ENCODE results near the gene IFITM1. TPM values are rescaled to one million over a fixed set of nuclear protein-coding genes. Genes with fewer than 3 reads are reported as not detected.
"Not testable (repeated sequence)": the region's sequence is repeated elsewhere in the genome, so short reads cannot be mapped to it uniquely, and the experiment has no call there.

The IFITM1 gene
- total and polyA plus RNA-seq, 2 of the 13 experiments (the other 11 are each of a cell fraction or from before 2014, with no cell fraction given) = 0.38 to 11.1 TPM

DNA sequence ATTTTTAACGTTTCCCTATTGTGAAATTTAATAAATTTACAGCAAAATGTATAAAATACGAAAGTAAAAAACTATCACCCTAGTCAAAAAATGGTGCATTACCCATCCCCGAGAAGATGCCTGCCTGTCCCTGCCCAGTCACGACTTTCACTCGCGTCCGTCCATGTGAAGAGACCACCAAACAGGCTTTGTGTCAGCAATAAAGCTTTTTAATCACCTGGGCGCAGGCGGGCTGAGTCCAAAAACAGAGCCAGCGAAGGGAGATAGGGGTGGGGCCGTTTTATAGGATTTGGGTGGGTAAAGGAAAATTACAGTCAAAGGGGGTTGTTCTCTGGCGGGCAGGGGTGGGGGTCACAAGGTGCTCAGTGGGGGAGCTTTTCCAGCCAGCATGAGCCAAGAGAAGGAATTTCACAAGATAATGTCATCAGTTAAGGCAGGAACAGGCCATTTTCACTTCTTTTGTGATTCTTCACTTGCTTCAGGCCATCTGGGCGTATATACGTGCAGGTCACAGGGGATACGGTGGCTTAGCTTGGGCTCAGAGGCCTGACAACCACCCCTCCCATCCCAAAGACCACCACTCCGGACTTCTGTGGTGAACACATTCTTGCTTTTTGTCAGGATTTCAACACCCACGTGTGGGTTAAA lies 19.9 kb downstream of the IFITM1 start:
- not testable (repeated sequence) for H3K79me2 ChIP-seq (ENCODE audit: insufficient read depth, low read length)

DNA sequence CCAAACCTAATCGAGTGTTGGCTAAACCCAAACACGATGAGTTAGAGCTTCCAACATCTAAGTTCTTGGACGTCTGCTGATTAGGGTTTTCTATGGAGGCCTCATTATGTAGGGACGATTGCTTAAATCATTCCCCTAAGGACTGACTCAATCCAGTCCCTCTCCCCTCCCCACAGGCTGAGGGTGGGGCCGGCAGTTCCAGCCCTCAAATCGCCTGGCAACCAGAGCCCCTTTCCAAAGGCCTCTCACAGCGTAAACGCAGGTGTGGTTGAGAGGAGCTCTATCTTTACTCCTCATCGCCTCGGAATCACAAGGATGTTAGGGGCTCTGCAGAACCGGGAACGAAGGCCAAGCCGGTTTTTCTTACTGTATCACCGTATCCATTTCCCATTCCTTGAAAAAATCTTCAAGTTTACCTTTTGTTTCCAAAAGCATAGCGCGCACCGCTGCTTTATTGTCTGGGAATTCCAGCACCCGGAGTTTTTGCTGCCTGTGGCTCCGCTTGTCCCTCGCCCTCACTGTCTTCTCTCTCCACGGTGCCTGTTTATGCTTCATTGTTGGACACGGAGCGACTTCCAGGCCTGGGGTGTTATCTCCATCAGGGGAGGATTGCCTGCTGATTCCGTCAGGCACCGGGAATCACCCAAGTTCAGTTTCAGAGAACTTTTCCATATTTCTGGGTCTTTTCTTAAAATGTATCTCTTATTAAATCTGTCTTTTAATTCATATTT lies 20.6 kb downstream of the IFITM1 start:
- H3K4me1 ChIP-seq (ENCODE audit: insufficient read depth, low read length) = peaks cover 34% of the 10 kb centered on the region
- H3K9ac ChIP-seq (ENCODE audit: insufficient read depth, low read depth, low read length) = no peak overlapping the region
- peak overlapping the region; percentile 78 for H2AFZ ChIP-seq (ENCODE audit: low read length)
- H3K4me2 ChIP-seq (ENCODE audit: low read depth, low read length) = no peak overlapping the region
- 64% methylated on average over 23 of the region's 25 CpGs for WGBS (ENCODE audit: low lambda C conversion rate)
- ATAC-seq (no peak), DNase-seq (ENCODE audit: low spot score) (no peak), FAIRE-seq (no peak)
- no peaks in the 10 kb centered on the region for H3K79me2 ChIP-seq (ENCODE audit: insufficient read depth, low read length)
- H3K27ac ChIP-seq (ENCODE audit: extremely low read length, insufficient read depth, low read length) = no peak overlapping the region
- intact Hi-C loops (cut with micrococcal nuclease; ENCODE audit: unreplicated experiment) (no loop called here), in situ Hi-C loops (cut with HindIII; ENCODE audit: extremely low pct_ligation_motif_present, low pct_unique_long_range_greater_than_20kb) (no loop called here)
- no peaks in the 10 kb centered on the region for H3K36me3 ChIP-seq (replicated peaks in 1 of 2; ENCODE audit: control insufficient read depth in 1 of 2, insufficient read depth in 2 of 2, low read length in 2 of 2)
- H3K27me3 ChIP-seq (ENCODE audit: control insufficient read depth in 1 of 2, insufficient read depth in 2 of 2, low read length in 2 of 2) = peaks cover 0 to 13% of the 10 kb centered on the region in 2 experiments; a peak in 3 of 5 replicates
- CTCF ChIA-PET (ENCODE audit: low intra/inter-chr PET ratio, low total read pairs) = no interaction called here
- POLR2A ChIA-PET = interaction anchor here (1.0 kb wide), 1 partner anchor 19 kb away, joined by 4 read pairs; no protein-coding TSS in a partner anchor
- no peak overlapping the region for H3K4me3 ChIP-seq (replicated peaks in 1 of 3; ENCODE audit: insufficient read depth in 1 of 3, low read depth in 2 of 3, low read length in 3 of 3)
- no TSS peak for BruUV-seq (replicated peaks)
- H3K9me3 ChIP-seq (ENCODE audit: low read length) = no peaks in the 10 kb centered on the region
- no peaks in the 10 kb centered on the region for H4K20me1 ChIP-seq (ENCODE audit: insufficient read depth, low read length)
- no peak for TF ChIP-seq ZMYM3 (CRISPR knock-in tag; IDR thresholded peaks at IDR 0.05)
- TF ChIP-seq, protein P1, sequence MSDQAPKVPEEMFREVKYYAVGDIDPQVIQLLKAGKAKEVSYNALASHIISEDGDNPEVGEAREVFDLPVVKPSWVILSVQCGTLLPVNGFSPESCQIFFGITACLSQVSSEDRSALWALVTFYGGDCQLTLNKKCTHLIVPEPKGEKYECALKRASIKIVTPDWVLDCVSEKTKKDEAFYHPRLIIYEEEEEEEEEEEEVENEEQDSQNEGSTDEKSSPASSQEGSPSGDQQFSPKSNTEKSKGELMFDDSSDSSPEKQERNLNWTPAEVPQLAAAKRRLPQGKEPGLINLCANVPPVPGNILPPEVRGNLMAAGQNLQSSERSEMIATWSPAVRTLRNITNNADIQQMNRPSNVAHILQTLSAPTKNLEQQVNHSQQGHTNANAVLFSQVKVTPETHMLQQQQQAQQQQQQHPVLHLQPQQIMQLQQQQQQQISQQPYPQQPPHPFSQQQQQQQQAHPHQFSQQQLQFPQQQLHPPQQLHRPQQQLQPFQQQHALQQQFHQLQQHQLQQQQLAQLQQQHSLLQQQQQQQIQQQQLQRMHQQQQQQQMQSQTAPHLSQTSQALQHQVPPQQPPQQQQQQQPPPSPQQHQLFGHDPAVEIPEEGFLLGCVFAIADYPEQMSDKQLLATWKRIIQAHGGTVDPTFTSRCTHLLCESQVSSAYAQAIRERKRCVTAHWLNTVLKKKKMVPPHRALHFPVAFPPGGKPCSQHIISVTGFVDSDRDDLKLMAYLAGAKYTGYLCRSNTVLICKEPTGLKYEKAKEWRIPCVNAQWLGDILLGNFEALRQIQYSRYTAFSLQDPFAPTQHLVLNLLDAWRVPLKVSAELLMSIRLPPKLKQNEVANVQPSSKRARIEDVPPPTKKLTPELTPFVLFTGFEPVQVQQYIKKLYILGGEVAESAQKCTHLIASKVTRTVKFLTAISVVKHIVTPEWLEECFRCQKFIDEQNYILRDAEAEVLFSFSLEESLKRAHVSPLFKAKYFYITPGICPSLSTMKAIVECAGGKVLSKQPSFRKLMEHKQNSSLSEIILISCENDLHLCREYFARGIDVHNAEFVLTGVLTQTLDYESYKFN (CRISPR knock-in tag; conservative IDR thresholded peaks at IDR 0.05) = no peak
- TF ChIP-seq, protein P2, sequence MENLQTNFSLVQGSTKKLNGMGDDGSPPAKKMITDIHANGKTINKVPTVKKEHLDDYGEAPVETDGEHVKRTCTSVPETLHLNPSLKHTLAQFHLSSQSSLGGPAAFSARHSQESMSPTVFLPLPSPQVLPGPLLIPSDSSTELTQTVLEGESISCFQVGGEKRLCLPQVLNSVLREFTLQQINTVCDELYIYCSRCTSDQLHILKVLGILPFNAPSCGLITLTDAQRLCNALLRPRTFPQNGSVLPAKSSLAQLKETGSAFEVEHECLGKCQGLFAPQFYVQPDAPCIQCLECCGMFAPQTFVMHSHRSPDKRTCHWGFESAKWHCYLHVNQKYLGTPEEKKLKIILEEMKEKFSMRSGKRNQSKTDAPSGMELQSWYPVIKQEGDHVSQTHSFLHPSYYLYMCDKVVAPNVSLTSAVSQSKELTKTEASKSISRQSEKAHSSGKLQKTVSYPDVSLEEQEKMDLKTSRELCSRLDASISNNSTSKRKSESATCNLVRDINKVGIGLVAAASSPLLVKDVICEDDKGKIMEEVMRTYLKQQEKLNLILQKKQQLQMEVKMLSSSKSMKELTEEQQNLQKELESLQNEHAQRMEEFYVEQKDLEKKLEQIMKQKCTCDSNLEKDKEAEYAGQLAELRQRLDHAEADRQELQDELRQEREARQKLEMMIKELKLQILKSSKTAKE (CRISPR knock-in tag; IDR thresholded peaks at IDR 0.05; ENCODE audit: borderline replicate concordance) = no peak

More for the DNA sequence above, 19.9 kb downstream of the IFITM1 start:
- H3K9ac ChIP-seq (ENCODE audit: insufficient read depth, low read depth, low read length); H3K4me3 ChIP-seq (replicated peaks in 1 of 3; ENCODE audit: insufficient read depth in 1 of 3, low read depth in 2 of 3, low read length in 3 of 3); CTCF ChIA-PET (ENCODE audit: low intra/inter-chr PET ratio, low total read pairs); in situ Hi-C loops (cut with HindIII; ENCODE audit: extremely low pct_ligation_motif_present, low pct_unique_long_range_greater_than_20kb); H4K20me1 ChIP-seq (ENCODE audit: insufficient read depth, low read length); H3K9me3 ChIP-seq (ENCODE audit: low read length); H3K36me3 ChIP-seq (replicated peaks in 1 of 2; ENCODE audit: control insufficient read depth in 1 of 2, insufficient read depth in 2 of 2, low read length in 2 of 2); H3K4me2 ChIP-seq (ENCODE audit: low read depth, low read length); ATAC-seq; FAIRE-seq; DNase-seq (ENCODE audit: low spot score); BruUV-seq (replicated peaks); H3K27ac ChIP-seq (ENCODE audit: extremely low read length, insufficient read depth, low read length); intact Hi-C loops (cut with micrococcal nuclease; ENCODE audit: unreplicated experiment): not testable (repeated sequence)
- peaks cover 41% of the 10 kb centered on the region for H3K4me1 ChIP-seq (ENCODE audit: insufficient read depth, low read length)
- peaks cover 0 to 13% of the 10 kb centered on the region in 2 experiments; a peak in 3 of 5 replicates for H3K27me3 ChIP-seq (ENCODE audit: control insufficient read depth in 1 of 2, insufficient read depth in 2 of 2, low read length in 2 of 2)
- H2AFZ ChIP-seq (ENCODE audit: low read length) = peak overlapping the region; percentile 78
- POLR2A ChIA-PET = interaction anchor here (1.0 to 1.2 kb wide), 3 partner anchors 15 to 22 kb away, joined by 3 to 4 read pairs (median 3); no protein-coding TSS in a partner anchor
- WGBS (ENCODE audit: low lambda C conversion rate) = 76% methylated on average over 16 of the region's 17 CpGs
